Measurements from ENCODE around the gene LRPAP1.

GRCh38 chr4:3469386-3470243 is 62.6 kb downstream of the LRPAP1 start:
- TF ChIP-seq EZH2 (IDR thresholded peaks at IDR 0.05; ENCODE audit: borderline replicate concordance, insufficient read depth, low read depth, low read length, poor library complexity, severe bottlenecking) (no peak), CTCF (IDR thresholded peaks at IDR 0.05) (no peak)
